Activated CD8-positive, alpha-beta memory T cell treated with anti-CD3 and anti-CD28 coated beads for 48 hours (primary cell): ENCODE data around the gene SAE1.
"Not testable (repeated sequence)": the region's sequence is repeated elsewhere in the genome, so short reads cannot be mapped to it uniquely, and the experiment has no call there.

Experiments used
- DNase-seq, 3 experiments: peaks; one replicate each; pipeline ENCODE4 v3.0.0-alpha.2; 2020; ENCODE audit warnings: low read depth in 2 of 3, low spot score in 2 of 3

Gene SAE1

GRCh38 chr19:47239152-47239551 lies 108.5 kb downstream of the SAE1 start:
- DNase-seq: no peak

GRCh38 chr19:47239610-47240296 lies 109.1 kb downstream of the SAE1 start:
- no peak for DNase-seq

- DNase-seq: no peak
Observed at GRCh38 chr19:47240556-47240955, 109.9 kb downstream of the SAE1 start.

- peak in 1 of 3 experiments; percentile 53 for DNase-seq
Observed at GRCh38 chr19:47240996-47241918, 110.6 kb downstream of the SAE1 start.

- no peak for DNase-seq
Observed at GRCh38 chr19:47241919-47242577, 111.4 kb downstream of the SAE1 start.

- DNase-seq: no peak
Observed at GRCh38 chr19:47243364-47243775, 112.7 kb downstream of the SAE1 start.

- DNase-seq: peak; percentile 83 to 92 (median 91)
Observed at GRCh38 chr19:47243776-47244547, 113.3 kb downstream of the SAE1 start.

GRCh38 chr19:47247308-47247990 lies 116.8 kb downstream of the SAE1 start:
- peak in 2 of 3 experiments; percentile 78 to 83 for DNase-seq

- not testable (repeated sequence) for DNase-seq
Observed at GRCh38 chr19:47253016-47253415, 122.4 kb downstream of the SAE1 start.

GRCh38 chr19:47253467-47253881 lies 122.8 kb downstream of the SAE1 start:
- no peak for DNase-seq

GRCh38 chr19:47253970-47254369 lies 123.3 kb downstream of the SAE1 start:
- DNase-seq: no peak

GRCh38 chr19:47255879-47256692 lies 125.5 kb downstream of the SAE1 start, which contains the start of gene CCDC9:
Gene CCDC9, plus strand, starts transcription at chr19:47256525. Its CDS starts 1,876 bp downstream, at chr19:47258401.
- peak; percentile 83 to 91 (median 87) for DNase-seq

- peak; percentile 100 for DNase-seq
Observed at GRCh38 chr19:47256693-47257410, 126.2 kb downstream of the SAE1 start.

- no peak for DNase-seq
Observed at GRCh38 chr19:47257411-47258169, 127.0 kb downstream of the SAE1 start.

GRCh38 chr19:47258434-47258833 lies 127.8 kb downstream of the SAE1 start:
- DNase-seq: no peak

GRCh38 chr19:47258895-47259555 lies 128.4 kb downstream of the SAE1 start:
- DNase-seq: no peak
